Activated naive CD8-positive, alpha-beta T cell treated with anti-CD3 and anti-CD28 coated beads, Interleukin-2, amount 50 U/mL, for 16 hours (primary cell): ENCODE data around the gene LARP6.
"Not testable (repeated sequence)": the region's sequence is repeated elsewhere in the genome, so short reads cannot be mapped to it uniquely, and the experiment has no call there.

ENCODE experiments used
- DNase-seq: peaks from one replicate; pipeline ENCODE4 v3.0.0-alpha.2; 2020; ENCODE audit warnings: low read depth, low spot score

Gene LARP6

GRCh38 chr15:70853973-70854665, at the start of gene LARP6:
Gene LARP6 (minus strand): TSS chr15:70854157. CDS start chr15:70854088, 69 bp downstream.
- no peak for DNase-seq

- no peak for DNase-seq
Measured at GRCh38 chr15:70902107-70902506, 48.1 kb upstream of the LARP6 start.

DNA sequence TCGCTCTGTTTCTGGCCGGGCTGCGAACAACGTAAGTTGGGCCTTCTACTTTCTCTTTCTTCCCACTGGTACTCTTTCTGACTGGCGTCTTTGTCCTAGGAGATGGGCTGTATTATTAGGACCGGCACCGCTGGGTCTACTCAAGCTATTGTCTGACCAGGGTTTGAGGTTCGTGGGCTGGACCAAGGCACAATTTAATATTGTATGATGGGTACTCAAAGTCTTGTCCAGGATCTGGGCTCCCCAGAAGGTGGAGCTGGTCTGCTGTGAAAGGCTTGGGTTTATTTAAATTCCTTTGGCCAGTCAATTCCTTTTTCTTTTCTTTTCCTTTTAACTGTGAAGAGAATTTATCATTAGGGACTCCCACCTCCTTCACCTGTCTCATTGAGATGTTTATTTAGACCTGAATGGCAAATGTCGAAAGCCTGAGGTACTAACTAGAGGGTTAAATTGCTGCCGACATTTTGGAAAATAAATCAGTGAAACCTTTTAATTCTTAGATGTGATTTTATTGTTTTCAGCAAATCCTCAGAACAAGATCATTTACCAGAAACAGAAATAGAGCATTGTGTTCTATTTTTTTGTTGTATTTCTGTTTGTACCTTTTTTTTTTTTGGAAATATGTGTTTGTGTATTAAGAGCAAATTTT, 39.1 kb upstream of the LARP6 start:
- DNase-seq = no peak

- no peak for DNase-seq
Measured at GRCh38 chr15:70892002-70892911, 38.3 kb upstream of the LARP6 start, which contains the start of the genes LRRC49 and THAP10. Gene LRRC49 (plus strand): TSS chr15:70892826. CDS start chr15:70892895, 69 bp downstream. Gene THAP10 (minus strand): TSS chr15:70892433. CDS start chr15:70892272, 161 bp downstream.

DNA sequence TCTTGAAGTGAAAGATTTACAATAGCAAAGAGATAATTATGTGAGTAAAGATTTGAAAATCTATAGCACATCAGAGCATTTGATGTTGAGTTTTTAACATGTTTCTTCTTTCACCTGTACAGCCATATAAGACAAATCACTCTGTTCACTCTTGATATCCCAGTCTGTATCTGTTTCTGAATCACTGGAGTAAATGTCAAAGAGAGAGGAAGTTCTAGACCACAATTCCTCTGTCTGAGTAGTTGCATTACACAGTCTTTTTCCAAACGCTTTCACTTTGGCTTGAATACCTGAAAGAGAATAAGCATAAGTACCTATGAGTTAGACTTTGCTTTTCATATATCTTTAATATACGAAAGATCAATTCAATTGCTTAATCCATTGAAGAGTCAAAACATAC, 28.4 kb upstream of the LARP6 start:
- no peak for DNase-seq

DNA sequence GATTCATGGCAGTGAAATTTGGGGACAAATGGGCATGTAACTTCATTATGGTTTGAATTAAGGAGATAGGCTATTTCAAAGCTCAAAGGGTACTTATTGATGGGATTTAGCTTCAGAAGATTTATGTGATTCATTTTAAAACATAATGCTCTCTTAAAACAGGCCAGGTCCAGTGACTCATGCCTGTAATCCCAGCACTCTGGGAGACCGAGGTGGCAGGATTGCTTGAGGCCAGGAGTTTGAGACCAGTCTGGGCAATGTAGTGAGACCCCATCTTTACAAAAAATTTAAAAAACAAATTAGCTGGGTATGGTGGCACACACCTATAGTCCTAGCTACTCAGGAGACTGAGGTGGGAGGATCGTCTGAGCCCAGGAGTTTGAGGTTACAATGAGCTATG, 26.8 kb upstream of the LARP6 start:
- no peak for DNase-seq

DNA sequence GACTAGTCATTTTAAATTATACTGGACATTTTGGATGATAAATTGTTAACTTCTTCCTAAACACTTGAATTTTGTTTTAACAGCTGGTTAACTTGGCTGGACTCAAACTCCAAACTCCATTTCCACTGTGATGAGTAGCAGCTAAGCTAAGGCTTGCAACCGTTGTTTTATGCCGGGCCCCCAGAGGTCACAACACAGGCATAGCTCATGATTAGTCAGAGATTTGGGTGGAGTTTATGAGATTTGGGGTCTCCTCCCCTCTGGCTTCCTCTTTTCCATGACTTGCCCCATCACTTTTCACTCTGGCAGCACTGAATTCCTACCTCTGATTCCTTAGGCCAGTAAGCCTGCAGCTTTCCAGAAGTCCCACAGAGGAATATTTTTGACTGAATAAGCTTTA, 25.4 kb upstream of the LARP6 start:
- no peak for DNase-seq

GRCh38 chr15:70876683-70877082, 22.7 kb upstream of the LARP6 start:
- DNase-seq = no peak

GRCh38 chr15:70876011-70876410, 22.1 kb upstream of the LARP6 start:
- no peak for DNase-seq

DNA sequence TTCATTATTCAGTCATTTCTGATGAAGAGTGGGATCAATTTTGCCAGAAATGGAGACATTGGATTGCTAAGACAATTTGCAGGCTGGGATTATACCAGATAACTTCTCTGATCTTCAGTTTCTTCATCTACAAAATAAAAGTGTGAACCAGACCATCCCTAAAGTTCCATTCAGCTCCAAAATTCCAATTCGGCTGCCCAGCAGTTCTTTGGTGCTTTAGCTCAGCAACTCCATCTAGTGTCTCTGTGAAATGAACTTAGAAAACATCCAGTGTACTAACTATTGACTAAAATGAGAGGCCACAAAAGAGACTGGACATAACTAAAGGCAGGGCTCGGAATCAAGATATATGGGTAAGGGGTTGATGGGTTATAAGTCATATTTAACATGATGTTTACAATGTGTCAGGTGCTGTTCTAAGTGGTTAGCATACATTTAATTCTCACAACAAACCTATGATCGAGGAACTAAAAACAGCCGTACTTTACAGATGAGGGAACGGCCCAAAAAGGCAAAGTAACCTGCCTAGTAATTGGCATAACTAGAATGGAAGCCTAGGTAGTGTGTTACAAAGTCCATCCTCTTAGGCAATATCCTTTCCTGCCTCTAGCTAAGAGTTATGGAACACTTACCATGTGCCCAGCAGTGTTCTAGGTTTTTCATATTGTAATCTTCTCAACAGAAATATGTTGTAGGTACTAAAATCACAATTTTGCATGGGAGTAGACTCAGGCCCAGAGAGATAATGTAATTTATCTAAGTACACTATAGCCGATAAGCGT, 21.2 kb upstream of the LARP6 start:
- DNase-seq = no peak

DNA sequence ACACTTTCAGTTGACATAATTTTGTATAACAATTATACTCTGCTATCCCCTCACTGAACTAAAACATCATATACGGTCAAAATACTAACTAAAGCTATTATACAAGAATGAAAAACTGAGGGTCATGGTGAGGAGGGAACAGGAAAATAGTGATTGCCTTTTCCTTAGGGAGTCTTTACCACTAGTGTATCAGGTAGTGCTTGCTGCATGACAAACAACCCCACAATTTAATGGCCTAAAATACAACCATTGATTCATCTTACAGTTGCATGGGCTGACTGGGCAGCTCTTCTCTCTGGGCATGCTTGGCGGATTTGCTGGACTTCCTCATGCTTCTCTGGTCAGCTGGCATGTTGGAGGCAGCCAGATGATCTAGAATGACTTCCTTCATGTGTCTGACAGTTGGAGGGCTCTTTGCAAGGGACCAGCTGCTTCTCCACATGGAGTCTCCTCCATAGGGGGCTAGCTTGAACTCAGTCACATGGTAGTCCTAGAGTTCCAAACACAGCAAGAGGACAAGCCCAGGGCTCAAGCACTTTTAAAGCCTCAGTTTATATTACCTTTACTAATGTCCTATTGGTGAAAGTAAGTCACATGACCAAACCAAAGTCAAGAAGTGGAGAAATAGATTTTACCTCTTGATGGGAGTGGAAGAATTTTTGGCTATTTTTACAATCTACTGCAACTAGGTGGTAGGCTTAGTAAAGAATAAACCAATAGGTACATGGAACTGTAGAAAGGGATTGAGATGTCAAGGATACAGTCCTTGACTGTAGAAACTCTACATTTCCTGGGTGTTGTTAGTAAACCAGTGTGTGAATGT, 19.5 kb upstream of the LARP6 start:
- DNase-seq = no peak

GRCh38 chr15:70871490-70871889, 17.5 kb upstream of the LARP6 start:
- DNase-seq = not testable (repeated sequence)

- no peak for DNase-seq
Measured at GRCh38 chr15:70870051-70870450, 16.1 kb upstream of the LARP6 start.

DNA sequence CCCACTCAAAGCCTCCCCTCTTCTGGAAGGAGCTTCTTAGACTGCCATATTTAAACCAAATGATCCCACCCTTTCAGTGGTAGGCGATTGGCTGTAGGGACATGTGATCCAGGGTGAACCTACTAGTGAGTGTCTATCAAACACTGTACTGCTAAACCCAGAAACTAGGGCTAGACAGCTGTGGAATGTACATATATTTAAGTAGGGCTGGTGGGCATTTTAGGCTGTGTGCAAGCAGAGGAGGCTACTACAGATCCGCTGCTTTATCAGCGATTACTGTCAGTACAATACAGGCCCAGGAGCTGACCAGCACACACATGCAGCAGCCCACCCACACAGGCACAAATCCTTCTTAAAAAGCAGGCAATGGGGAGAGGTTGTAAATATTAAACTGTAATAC, 15.4 kb upstream of the LARP6 start:
- DNase-seq = no peak

DNA sequence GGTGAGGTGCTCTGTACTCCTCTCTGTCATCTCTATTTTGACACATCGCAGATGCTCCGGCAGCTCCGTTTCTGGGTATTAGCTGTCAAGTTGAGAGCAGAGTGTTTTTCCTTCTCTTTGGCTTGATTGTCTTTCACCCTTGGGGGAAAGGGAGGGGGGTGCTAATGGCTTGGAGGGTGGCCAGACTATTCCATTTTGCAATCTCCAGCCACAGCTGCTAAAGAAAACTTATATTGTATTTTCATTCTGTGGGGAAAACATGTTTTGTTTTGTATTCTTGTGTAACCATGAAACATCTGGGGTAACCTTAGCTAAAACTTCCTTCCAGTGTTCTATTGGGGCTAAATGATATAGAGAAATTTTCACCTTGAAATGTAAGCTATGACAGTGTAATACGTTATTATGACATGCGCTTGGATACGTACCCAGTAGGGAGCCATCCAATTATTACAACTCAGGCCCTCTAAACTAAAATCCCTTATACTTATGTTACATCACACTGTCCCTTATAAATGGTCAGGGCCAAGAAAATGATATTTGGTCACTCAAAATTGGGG, 14.0 kb upstream of the LARP6 start:
- DNase-seq = no peak

GRCh38 chr15:70866982-70867641, 13.2 kb upstream of the LARP6 start:
- DNase-seq = no peak

DNA sequence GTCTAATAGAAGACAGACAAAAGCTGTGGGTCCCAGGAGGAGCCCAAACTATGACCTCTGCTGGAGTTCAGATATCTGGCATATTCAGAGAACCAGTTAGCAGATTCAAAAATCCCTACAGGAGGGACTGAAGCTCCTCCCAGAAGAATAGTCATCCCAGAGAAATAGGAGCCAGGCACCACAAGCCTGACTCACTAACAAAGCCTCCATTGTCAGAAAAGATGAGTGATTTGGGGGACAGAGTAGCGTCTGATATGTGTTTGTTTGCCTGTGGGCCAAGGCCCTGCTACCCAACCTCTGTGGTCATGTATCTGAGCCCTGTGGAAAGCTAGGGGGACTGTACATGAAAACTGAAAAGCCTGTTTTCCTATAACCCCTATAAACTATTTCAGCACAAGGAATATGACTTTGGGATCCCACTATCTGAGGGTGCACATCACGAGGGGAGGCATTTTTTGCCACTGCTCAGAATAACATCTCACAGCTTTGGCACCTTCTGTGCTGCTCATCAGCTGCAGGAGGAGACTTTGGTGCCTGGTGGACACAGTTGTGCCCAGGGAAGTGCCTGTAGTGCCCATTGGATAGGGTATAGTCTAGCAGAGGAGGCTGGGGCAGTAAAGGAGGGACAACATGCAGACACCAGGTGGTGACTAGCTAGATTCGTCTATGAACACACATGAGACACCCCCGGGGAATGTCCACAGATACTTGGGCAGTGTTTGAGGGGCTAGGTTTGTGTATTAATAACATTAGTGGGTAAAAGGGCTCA, 9.7 kb upstream of the LARP6 start:
- no peak for DNase-seq

- no peak for DNase-seq
Measured at GRCh38 chr15:70859998-70860397, 6.0 kb upstream of the LARP6 start.
